ENCODE results near the gene TP53TG5. TPM values are rescaled to one million over a fixed set of nuclear protein-coding genes. Genes with fewer than 3 reads are reported as not detected.

Gene TP53TG5
- total and polyA plus RNA-seq, 2 of the 8 experiments (the other 6 are each of a cell fraction or from before 2014, with no cell fraction given) = not detected

Small RNAs within 50 kb of the gene (microRNA-seq; reads per million reads assigned to microRNA genes)
- 0 to 0.23 reads per million in 2 experiments for gene MIR6812 (ENCODE audit: borderline microRNAs expressed in 2 of 2, borderline number of aligned reads in 2 of 2, borderline replicate concordance in 1 of 2)

Small RNAs within 50 kb of the gene (small RNA-seq; reads per million reads assigned to genes)
- gene MIR6812 (ENCODE audit: insufficient read depth) = not detected

Other genes with a start within 250 kb of the TP53TG5 start
- not detected in 2 replicates for gene PI3, start 203.4 kb downstream of the TP53TG5 start, total RNA-seq (2021; fragmentation: NEBNext Ultra II Directional; extraction: Animal tissue kit (Norgen Biotek cat#: 25700))
- gene PI3, start 203.4 kb downstream of the TP53TG5 start, polyA plus RNA-seq (2011; rRNA removed) = not detected in 2 replicates
- 4.5 and 5.8 TPM in 2 replicates for gene SEMG1, start 171.3 kb downstream of the TP53TG5 start, total RNA-seq (2021; fragmentation: NEBNext Ultra II Directional; extraction: Animal tissue kit (Norgen Biotek cat#: 25700))
- 0.64 and 3.0 TPM in 2 replicates for gene SEMG1, start 171.3 kb downstream of the TP53TG5 start, polyA plus RNA-seq (2011; rRNA removed)
- gene SEMG2, start 157.0 kb downstream of the TP53TG5 start, total RNA-seq (2021; fragmentation: NEBNext Ultra II Directional; extraction: Animal tissue kit (Norgen Biotek cat#: 25700)) = not detected in 2 replicates
- not detected in 2 replicates for gene SEMG2, start 157.0 kb downstream of the TP53TG5 start, polyA plus RNA-seq (2011; rRNA removed)
- not detected in 2 replicates for gene SLPI, start 123.8 kb downstream of the TP53TG5 start, total RNA-seq (2021; fragmentation: NEBNext Ultra II Directional; extraction: Animal tissue kit (Norgen Biotek cat#: 25700))
- gene SLPI, start 123.8 kb downstream of the TP53TG5 start, polyA plus RNA-seq (2011; rRNA removed) = 0.17 TPM in 1 of 2 replicates, not detected in the other
- 0.67 and 0.73 TPM in 2 replicates for gene RBPJL, start 71.5 kb downstream of the TP53TG5 start, total RNA-seq (2021; fragmentation: NEBNext Ultra II Directional; extraction: Animal tissue kit (Norgen Biotek cat#: 25700))
- gene RBPJL, start 71.5 kb downstream of the TP53TG5 start, polyA plus RNA-seq (2011; rRNA removed) = 1.3 and 1.5 TPM in 2 replicates
- gene MATN4, start 70.0 kb downstream of the TP53TG5 start, total RNA-seq (2021; fragmentation: NEBNext Ultra II Directional; extraction: Animal tissue kit (Norgen Biotek cat#: 25700)) = 4.0 and 4.4 TPM in 2 replicates
- gene MATN4, start 70.0 kb downstream of the TP53TG5 start, polyA plus RNA-seq (2011; rRNA removed) = 2.1 and 3.6 TPM in 2 replicates
- gene SDC4, start 29.9 kb downstream of the TP53TG5 start, total RNA-seq (2021; fragmentation: NEBNext Ultra II Directional; extraction: Animal tissue kit (Norgen Biotek cat#: 25700)) = 59.2 and 60.2 TPM in 2 replicates
- 29.9 and 34.6 TPM in 2 replicates for gene SDC4, start 29.9 kb downstream of the TP53TG5 start, polyA plus RNA-seq (2011; rRNA removed)
- 18.2 and 19.6 TPM in 2 replicates for gene SYS1, start 15.2 kb downstream of the TP53TG5 start, total RNA-seq (2021; fragmentation: NEBNext Ultra II Directional; extraction: Animal tissue kit (Norgen Biotek cat#: 25700))
- 50.8 and 57.4 TPM in 2 replicates for gene SYS1, start 15.2 kb downstream of the TP53TG5 start, polyA plus RNA-seq (2011; rRNA removed)
- gene DBNDD2, start 30.0 kb upstream of the TP53TG5 start, total RNA-seq (2021; fragmentation: NEBNext Ultra II Directional; extraction: Animal tissue kit (Norgen Biotek cat#: 25700)) = 50.1 and 55.8 TPM in 2 replicates
- gene DBNDD2, start 30.0 kb upstream of the TP53TG5 start, polyA plus RNA-seq (2011; rRNA removed) = 95.5 and 96.3 TPM in 2 replicates
- 64.3 and 66.0 TPM in 2 replicates for gene PIGT, start 37.8 kb upstream of the TP53TG5 start, total RNA-seq (2021; fragmentation: NEBNext Ultra II Directional; extraction: Animal tissue kit (Norgen Biotek cat#: 25700))
- gene PIGT, start 37.8 kb upstream of the TP53TG5 start, polyA plus RNA-seq (2011; rRNA removed) = 89.7 and 113 TPM in 2 replicates
- gene WFDC2, start 91.4 kb upstream of the TP53TG5 start, total RNA-seq (2021; fragmentation: NEBNext Ultra II Directional; extraction: Animal tissue kit (Norgen Biotek cat#: 25700)) = 77.9 and 86.0 TPM in 2 replicates
- 137 and 156 TPM in 2 replicates for gene WFDC2, start 91.4 kb upstream of the TP53TG5 start, polyA plus RNA-seq (2011; rRNA removed)
- gene SPINT3, start 137.3 kb upstream of the TP53TG5 start, total RNA-seq (2021; fragmentation: NEBNext Ultra II Directional; extraction: Animal tissue kit (Norgen Biotek cat#: 25700)) = not detected in 2 replicates
- gene SPINT3, start 137.3 kb upstream of the TP53TG5 start, polyA plus RNA-seq (2011; rRNA removed) = not detected in 2 replicates
- not detected in 2 replicates for gene WFDC6, start 161.2 kb upstream of the TP53TG5 start, total RNA-seq (2021; fragmentation: NEBNext Ultra II Directional; extraction: Animal tissue kit (Norgen Biotek cat#: 25700))
- not detected in 2 replicates for gene WFDC6, start 161.2 kb upstream of the TP53TG5 start, polyA plus RNA-seq (2011; rRNA removed)
- 0.13 TPM in 1 of 2 replicates, not detected in the other for gene EPPIN, start 169.1 kb upstream of the TP53TG5 start, total RNA-seq (2021; fragmentation: NEBNext Ultra II Directional; extraction: Animal tissue kit (Norgen Biotek cat#: 25700))
- gene EPPIN, start 169.1 kb upstream of the TP53TG5 start, polyA plus RNA-seq (2011; rRNA removed) = 0.06 TPM in 1 of 2 replicates, not detected in the other
- gene WFDC8, start 201.0 kb upstream of the TP53TG5 start, total RNA-seq (2021; fragmentation: NEBNext Ultra II Directional; extraction: Animal tissue kit (Norgen Biotek cat#: 25700)) = not detected in 2 replicates
- gene WFDC8, start 201.0 kb upstream of the TP53TG5 start, polyA plus RNA-seq (2011; rRNA removed) = not detected in 2 replicates

All from H1 (cell line).